AG08396 (cell line): Measurements from ENCODE around the gene EBP.
"Not testable (repeated sequence)": the region's sequence is repeated elsewhere in the genome, so short reads cannot be mapped to it uniquely, and the experiment has no call there.

Source experiments
- DNase-seq: peaks from one replicate; pipeline ENCODE4 v3.0.0; 2012; ENCODE audit warnings: low spot score, mixed read lengths

EBP gene

DNA sequence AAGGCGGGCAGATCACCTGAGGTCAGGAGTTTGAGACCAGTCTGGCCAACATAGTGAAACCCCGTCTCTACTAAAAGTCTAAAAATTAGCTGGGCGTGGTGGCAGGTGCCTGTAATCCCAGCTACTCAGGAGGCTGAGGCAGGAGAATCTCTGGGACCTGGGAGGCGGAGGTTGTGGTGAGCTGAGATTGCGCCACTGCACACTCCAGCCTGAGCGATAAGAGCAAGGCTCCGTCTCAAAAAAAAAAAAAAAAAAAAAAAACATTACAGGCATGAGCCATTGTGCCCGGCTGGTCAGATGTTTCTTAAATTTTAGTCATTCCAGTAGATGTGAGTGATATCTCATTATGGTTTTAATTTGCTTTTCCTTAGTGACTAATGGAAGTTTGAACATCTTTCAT is 4.2 kb downstream of the EBP start:
- not testable (repeated sequence) for DNase-seq

DNA sequence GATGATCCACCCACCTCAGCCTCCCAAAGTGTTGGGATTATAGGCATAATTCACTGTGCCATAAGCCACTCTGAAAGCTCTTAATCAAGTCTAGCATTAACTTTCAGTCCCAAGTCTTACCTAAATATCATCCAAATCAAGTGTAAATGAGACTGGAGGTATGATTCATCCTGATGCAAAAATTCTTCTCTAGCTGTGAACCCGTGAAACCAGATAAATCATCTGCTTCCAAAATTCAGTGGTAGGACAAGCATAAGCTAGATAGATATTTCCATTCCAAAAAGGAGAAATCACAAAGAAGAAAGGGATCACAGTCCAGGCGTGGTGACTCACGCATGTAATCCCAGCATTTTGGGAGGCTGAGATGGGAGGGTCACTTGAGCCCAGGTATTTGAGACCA is 9.1 kb downstream of the EBP start:
- DNase-seq = no peak

DNA sequence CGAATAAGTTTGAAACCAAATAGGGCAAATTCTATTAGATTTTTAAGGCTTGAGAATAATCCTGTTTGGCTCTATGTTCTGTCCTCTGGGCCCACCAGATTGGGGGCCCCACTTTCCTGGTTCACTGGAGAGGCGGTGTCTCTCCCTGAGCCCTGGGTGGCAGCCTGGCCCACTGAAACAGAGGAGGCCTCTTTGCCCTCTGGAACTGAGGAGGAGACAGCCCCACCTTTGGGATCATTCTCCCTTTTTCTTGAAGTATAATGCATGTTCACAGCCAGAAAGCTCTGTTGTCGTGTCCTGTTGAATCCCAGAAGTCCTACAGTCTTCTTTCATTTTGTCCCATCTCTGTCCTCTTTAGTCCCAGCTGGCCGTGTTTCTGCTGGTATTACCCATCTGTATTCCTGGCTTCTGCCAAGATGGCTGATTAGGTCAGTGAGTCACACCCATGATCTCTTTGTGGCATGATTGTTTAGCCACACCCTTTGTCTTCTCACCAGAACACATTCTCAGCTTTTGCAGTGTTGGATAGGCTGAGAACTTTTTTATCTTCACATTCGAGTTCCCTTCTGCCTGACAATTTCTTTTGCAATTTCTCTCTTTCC is 9.9 kb downstream of the EBP start:
- DNase-seq = peak; percentile 53

DNA sequence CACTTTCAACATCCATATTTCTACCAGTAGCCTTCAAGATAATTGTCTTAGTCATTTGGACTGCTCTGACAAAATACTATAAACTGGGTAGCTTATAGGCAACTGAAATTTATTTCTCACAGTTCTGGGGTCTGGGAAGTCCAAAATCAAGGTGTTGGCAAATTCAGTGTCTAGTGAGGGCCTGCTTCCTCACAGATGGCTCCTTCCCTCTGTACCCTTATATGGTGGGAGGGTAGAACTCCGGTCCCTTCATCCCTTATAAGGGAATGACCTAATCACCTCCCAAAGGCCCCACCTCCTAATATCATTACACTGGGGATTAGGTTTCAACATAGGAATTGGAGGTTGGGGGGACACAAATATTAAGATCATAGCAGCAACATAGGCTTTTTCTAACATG is 10.6 kb downstream of the EBP start:
- no peak for DNase-seq

DNA sequence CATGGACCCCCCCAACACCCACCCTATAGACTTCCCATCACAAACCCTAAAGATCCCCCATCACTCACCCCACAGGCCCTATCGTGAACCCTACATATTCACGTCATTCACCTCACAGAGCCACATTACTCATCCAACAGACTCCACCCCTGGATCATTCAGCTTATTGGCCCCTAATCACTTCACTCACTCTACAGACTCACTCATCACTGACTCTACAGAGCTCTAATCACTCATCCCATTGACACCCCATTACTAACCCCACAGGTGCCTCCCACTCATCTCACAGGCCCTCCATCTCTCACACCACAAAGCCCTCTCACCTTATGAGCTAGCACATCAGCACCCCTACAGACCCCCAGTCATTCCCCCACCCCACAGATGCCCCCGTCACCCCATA is 11.6 kb downstream of the EBP start:
- DNase-seq = no peak

DNA sequence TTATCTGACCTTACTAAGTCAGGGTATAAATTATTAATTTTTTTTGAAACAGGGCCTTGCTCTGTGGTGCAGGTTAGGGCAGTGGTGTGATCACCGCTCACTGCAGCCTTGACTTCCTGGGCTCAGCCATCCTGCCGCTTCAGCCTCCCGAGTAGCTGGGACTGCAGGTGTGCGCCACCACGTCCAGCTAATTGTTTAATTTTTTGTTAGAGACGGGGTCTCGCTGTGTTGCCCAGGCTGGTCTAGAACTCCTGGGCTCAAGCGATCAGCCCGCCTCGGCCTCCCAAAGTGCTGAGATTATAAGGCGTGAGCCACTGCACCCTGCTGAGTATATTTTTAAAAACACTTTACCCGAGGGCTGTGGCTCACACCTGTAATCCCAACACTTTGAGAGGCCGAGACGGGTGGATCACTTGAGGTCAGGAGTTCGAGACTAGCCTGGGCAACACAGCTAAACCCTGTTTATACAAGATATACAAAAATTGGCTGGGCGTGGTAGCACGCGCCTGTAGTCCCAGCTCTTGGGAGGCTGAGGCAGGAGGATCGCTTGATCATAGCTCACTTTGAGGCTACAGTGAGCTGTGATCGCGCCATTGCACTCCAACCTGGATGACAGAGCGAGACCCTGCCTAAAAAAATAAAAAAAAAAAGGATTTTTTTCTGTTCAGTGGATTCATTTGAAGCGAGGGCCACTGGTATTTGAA is 17.2 kb downstream of the EBP start:
- DNase-seq = no peak

DNA sequence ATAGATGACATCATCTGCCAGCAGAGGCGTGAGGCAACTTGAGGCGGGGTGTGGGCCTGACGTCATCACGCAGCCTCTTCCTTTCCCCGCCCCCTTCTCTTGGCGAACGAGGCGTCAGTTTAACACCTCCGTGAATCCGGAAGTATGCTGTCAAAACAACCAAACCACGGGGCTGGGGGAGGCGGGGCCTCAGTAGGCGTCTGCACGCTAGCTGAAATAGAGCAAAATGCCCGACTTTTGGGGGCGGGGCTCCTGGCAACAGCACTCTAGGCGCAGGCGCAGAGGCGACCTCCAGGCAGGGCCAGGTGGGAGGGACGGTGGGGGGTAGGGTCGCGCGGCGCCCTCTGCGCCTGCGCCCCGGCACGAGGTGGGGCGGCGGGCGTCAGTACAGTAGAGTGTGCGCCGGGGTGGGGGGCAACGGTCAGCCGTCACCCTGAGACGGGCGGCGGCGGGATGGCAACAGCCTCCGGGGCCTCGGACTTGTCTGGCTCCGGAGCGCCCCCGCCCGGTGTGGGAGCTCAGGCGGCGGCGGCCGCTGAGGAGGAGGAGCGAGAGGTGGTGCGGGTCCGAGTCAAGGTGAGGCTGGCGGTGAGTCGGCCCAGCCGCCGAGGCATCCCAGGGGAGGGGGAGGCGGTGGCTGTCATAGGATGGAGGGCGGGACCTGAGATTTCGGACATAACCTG is 17.9 kb downstream of the EBP start, which contains the start of gene TBC1D25:
Gene TBC1D25, plus strand, starts transcription at position 370 of the 683 bp plus-strand sequence. Its CDS starts 84 bp downstream, at position 454.
- peak; percentile 88 for DNase-seq

DNA sequence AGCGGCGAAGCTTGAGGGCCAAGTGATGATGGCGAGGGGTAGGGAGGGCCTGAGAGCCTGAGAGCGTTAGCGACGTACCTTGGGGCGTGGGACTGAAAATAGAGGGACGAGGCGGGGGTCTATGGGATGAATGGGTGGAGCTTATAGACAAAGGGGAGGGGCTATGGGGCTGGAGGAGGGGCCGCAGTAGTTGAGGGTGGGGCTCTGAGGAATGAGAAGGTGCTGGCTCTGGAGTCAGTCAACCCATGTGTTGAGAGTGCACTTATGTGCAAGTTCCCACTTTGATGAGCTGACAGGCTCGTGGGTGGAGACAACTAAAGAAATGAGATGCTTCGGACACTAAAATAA is 18.4 kb downstream of the EBP start:
- peak; percentile 37 for DNase-seq

DNA sequence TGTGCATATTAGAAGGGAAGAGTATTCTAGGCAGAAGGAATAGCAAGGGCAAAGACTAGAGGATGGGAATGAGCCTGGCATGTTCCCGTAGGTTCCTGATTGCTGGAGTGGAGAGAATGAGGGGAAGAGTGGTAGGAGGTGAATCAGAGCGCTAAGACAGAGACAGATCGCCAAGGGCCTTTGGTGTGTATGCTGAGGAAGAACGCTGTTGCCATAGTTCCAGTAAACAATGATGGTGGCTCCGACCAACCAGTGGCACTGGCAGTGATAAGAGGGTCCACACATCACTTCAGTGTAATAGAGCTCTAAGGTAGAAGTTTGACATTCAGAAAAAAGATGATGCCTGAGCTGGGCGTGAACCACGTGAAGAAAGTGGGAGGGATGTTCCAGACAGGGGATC is 18.9 kb downstream of the EBP start:
- DNase-seq = no peak

DNA sequence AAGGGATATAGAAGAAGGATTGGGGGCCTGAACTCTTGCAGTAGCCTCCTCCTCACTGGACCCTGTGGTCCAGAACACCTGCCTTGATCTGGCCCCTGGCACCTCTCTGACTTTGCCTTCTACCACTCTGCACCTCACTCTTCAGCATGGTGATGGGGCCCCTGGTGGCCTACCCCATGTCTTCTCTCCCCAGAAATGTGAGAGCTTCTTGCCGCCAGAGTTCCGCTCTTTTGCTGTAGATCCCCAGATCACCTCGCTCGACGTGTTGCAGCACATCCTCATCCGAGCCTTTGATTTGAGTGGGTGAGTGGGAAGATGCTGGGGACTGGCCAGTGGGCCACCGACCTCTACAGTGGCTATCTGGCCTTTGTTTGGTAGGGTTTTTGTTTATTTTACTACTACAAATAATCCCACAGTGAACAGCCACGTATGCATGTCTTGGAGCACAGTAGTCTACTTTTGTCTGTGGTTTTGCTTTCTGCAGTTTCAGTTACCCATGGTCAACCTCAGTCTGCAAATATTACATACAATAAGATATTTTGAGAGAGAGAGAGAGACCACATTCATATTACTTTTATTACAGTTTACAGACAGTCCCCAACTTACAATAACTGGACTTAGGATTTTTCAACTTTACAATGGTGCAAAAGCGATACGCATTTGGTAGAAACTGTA is 19.7 kb downstream of the EBP start:
- no peak for DNase-seq

DNA sequence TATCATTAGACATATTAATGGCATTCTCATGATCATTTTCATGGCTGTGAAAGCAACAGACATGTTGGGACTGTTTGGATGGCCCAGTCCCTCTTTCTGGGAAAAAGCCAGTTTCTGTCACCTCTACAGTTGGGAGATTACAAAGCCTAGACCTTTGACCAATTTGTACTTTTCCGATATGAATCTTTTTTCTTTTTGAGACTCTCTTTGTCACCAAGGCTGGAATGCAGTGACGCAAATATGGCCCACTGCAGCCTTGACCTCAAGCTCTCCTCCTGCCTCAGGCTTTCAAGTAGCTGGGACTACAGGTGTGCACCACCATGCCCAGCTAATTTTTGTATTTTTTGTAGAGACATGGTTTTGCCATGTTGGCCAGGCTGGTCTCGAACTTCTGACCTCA is 27.3 kb downstream of the EBP start:
- DNase-seq = no peak

DNA sequence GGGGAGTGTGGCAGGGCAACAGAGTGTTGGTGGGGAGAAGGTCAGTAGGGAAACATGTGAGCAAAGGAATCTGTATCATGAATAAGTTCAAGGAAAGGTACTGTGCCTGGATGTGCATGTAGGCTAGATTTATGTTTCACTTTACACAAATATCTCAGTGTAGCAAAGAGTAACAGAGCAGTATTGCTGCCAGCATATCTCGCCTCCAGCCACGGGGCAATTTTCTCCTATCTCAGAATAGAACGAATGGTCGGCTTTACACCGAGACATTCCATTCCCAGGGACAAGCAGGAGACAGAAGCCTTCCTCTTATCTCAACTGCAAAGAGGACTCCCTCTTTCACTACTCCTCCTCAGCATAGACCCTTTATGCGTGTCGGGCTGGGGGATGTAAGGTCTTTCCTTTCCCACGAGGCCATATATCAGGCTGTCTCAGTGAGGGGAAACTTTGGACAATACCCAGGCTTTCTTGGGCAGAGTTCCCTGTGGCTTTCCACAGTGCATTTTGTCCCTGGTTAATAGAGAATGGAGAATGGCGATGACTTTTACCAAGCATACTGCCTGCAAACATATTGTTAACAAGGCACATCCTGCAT is 34.2 kb downstream of the EBP start:
- DNase-seq = not testable (repeated sequence)

DNA sequence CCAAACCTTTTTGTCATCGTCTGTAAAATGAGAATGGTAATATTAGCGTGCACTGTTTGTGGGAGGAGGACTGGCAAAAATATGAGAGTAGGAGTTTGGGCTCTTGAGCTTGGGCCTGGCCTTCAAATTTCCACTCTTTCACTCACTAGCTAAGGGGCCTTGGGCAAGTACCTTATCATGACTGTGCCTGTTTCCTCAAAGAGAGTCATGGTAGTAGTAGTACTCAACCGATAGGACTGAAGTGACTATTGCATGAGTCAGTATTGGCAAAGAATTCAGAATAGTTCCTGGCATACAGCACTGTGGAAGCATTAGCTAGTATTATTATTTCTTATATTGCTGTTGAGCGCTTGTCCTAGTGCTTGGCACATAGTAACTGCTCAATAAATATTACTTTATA is 36.7 kb downstream of the EBP start:
- peak; percentile 57 for DNase-seq

DNA sequence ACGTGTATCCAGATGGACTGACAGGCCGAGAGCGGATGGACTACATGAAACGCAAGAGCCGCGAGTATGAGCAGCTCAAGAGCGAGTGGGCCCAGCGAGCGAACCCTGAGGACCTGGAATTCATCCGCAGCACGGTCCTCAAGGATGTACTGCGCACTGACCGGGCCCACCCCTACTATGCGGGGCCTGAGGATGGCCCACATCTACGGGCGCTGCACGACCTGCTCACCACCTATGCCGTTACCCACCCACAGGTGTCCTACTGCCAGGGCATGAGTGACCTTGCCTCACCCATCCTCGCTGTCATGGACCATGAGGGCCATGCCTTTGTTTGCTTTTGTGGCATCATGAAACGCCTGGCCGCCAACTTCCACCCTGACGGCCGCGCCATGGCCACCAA is 38.0 kb downstream of the EBP start:
- DNase-seq = no peak

DNA sequence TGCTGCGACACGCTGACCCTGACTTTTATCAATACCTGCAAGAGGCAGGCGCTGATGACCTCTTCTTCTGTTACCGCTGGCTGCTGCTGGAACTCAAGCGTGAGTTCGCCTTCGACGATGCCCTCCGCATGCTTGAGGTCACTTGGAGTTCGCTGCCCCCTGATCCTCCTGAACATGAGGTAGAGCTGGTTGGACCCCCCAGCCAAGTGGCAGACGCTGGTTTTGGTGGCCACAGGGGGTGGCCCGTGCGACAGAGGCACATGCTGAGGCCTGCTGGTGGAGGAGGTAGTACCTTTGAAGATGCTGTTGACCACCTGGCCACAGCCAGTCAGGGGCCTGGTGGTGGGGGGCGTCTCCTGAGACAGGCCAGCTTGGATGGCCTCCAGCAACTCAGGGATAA is 38.4 kb downstream of the EBP start:
- DNase-seq = no peak

DNA sequence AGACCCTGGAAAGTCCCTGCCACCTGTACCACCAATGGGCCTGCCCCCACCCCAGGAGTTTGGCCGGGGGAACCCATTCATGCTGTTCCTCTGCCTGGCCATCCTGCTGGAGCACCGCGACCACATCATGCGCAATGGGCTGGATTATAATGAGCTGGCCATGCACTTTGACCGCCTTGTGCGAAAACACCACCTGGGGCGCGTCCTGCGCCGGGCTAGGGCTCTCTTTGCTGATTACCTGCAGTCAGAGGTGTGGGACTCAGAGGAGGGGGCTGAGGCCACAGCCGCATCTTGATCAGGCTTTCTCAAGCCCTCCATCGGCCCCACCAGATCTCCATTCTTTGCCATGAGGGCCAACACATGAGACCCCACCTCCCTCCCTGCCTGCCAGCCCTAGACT is 39.1 kb downstream of the EBP start:
- no peak for DNase-seq

DNA sequence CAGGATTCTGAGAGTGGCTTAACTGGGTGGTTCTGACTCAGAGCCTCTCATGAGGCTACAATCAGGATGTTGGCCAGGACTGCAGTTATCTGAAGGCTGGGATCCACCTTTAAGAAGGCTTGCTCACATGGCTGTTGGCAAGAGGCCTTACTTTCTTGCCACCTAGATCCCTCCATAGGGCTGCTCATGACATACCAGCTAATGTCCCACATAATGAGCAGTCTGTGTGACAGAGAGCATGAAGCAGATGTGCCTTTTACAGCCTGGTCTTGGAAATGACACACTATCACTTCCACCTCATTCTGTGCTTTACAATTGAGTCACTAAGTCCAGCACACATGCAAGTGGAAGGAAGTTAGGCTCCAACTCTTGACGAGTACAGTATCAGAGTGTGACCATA is 48.4 kb downstream of the EBP start:
- DNase-seq = no peak

DNA sequence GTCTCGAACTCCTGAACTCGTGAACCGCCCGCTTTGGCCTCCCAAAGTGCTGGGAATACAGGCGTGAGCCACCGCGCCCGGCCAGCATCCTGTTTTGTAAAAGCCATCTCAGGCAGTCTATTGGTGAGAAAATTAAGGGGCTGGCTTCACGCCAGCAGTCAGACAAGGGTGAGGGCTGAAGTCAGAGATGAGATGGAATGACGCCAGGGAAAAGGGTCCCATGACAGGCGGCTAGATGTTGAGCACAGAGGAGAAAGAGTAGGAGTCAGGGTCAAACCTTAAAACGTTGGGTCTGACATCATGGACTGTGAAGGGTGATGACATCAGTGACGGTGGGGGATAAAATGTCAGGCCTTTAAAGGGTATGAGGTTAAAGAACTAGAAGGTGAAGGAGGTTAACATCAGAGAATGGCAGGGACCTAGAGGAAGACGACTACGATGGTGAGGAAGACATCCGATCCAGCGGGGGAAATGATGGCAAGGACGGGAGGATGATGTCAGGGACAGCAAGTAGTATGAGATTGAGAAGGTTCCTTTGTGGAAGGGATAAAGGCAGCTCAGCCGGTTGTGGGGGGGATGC is 52.2 kb downstream of the EBP start:
- DNase-seq = no peak

DNA sequence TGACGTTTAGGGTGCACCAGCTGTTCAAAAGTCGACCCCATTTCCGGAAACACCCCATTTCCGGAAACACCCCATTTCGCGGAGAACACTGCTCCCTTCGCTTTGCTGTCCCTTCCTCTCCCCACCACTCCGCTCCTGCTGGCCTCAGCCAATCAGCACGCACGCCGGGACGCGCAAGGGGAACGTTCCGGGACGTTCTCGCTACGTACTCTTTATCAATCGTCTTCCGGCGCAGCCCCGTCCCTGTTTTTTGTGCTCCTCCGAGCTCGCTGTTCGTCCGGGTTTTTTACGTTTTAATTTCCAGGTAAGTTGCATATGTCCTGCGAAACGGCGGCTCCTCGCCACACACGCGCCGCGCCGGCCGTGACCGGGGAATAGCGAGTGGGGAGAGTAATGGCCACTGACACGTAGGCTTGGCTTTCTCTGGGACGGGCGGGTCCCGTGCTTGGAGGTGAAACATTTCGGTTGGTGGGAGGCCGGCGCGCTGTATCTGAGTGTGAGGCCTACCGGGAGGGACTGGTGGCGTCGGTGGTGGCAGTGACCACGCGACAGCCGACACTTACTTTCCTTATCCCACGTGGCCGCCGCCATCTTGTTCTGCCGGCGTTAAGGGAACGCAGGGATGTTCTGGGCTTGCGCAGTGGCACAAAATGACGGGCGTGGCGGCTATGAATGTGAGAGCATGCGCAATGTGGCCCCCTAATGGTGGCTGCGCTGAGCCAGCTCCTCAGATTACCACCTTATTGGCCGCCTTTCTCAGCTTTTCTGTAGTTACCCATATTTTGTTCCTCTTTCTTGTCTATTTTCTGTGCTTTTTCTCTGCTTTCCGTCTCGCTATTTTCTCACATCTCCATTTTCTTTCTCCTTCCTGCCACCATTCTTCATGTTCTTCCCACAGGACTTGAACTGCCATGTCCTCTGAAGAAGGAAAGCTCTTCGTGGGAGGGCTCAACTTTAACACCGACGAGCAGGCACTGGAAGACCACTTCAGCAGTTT is 53.0 kb downstream of the EBP start, which contains the start of gene RBM3:
Gene RBM3, plus strand, starts transcription at position 215 of the 997 bp plus-strand sequence. Its CDS starts 697 bp downstream, at position 912.
- peak; percentile 82 for DNase-seq

DNA sequence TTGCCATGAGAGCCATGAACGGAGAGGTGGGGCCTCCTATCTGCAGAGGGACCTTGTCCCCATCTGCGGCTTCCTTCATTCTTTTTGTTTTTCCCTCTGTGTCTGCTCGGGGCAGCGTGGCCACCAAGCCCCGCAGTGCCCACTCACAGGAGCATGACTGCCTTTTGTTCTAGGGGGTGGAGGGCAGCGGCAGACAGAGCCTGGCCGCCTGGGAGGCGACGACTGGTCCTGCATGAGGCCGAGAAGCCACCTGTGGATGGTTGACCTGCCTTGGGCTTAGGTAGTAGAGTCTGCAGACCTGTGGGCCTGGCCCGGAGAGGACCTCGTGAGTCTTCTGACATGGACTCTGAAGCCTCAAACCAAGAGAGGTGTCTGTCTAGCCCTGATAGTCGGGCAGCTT is 54.0 kb downstream of the EBP start:
- DNase-seq = no peak

DNA sequence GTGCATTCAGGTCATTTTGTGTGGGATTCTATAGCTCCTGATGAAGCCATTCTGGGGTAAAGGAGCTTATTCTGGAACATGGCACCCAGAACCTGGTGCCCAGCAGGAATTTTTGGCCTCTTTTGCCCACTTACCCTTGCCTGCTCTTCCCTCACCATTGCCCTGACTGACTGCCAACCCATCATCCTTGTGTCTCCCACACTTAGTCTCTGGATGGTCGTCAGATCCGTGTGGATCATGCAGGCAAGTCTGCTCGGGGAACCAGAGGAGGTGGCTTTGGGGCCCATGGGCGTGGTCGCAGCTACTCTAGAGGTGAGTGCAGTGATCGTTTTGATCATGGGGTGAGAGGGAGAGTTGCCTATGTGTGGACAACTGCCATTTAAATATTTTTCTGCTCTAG is 54.5 kb downstream of the EBP start:
- no peak for DNase-seq
